GM10266 (cell line): ENCODE results near the gene FAM181A.

Experiments used
- DNase-seq: peaks from one replicate; pipeline ENCODE4 v3.0.0; 2012; ENCODE audit errors: extremely low spot score
- CTCF ChIP-seq: IDR thresholded peaks from 2 replicates; pipeline ENCODE4 v1.5.1; 2012; ENCODE audit warnings: mild to moderate bottlenecking, low read depth; ENCODE audit not compliant: control insufficient read depth, insufficient read depth; ENCODE audit errors: missing control alignments

The FAM181A gene

GRCh38 chr14:93905623-93906022 lies 21.5 kb upstream of the FAM181A start:
- TF ChIP-seq CTCF, result no peak
- no peak for DNase-seq

GRCh38 chr14:93906341-93907329 lies 20.5 kb upstream of the FAM181A start:
- peak; percentile 81 for TF ChIP-seq CTCF
- peak; percentile 83 for DNase-seq

GRCh38 chr14:93909429-93910128 lies 17.6 kb upstream of the FAM181A start:
- DNase-seq, result no peak

GRCh38 chr14:93911975-93912615 lies 15.0 kb upstream of the FAM181A start:
- no peak for DNase-seq
- TF ChIP-seq CTCF, result no peak

More at GRCh38 chr14:93909429-93910128, 17.6 kb upstream of the FAM181A start:
- no peak for TF ChIP-seq CTCF

- DNase-seq, result no peak
- no peak for TF ChIP-seq CTCF
Measured at GRCh38 chr14:93912782-93913181, 14.4 kb upstream of the FAM181A start.

GRCh38 chr14:93914278-93914677 lies 12.9 kb upstream of the FAM181A start:
- TF ChIP-seq CTCF, result no peak
- DNase-seq, result no peak
